OCI-LY7 (cell line): ENCODE results near the gene DMD.

Source experiments
- EZH2phosphoT487 ChIP-seq: fragments of 200-600 bp; sonication (generic); IDR thresholded peaks from 2 replicates; pipeline ENCODE4 v1.6.1; 2018; ENCODE audit warnings: low read depth, borderline replicate concordance, mild to moderate bottlenecking, mixed run types, antibody characterized with exemption, low read length, moderate library complexity, mixed read lengths
- TF ChIP-seq, protein P1 (sequence below): fragments of 200-600 bp; sonication (generic); conservative IDR thresholded peaks from 2 replicates; pipeline ENCODE4 v1.5.1; 2014; ENCODE audit warnings: mild to moderate bottlenecking, antibody characterized with exemption, low read length, moderate library complexity, mixed read lengths

DNA sequence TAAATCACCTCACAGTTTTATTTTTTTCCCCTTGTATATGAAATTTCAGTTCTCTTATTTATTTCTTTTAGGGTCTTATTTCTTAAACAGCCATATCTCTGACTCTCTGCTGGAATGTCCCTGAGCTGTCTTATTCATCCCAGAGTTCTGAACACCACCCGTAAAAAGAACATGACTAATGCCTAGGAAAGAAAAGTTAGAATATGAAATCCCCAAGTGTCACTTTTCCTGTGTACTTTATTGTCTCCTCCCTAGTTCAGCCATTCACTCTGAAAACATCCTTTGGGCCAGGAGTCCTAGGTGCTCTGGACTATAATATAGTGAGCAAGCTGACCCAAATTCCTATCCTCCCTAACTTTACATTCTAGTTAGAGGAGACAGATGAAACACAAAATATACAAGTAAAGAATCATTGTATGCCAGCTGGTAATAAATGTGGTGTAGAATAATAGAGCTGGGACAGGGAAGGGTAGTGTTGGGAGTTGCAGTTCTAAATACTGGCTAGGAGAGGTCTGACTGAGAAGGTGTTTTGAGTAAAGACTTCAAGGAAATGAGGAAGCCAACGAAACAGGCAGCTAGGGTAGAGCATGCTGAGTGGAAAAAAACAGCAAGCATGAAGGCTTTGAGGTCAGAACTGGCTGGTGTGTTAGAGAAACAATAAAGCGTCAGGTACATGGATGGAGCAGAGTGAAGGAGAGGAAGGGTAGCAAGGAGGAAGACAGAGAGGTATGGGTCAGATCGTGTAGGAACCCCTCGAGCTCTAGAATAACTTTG lies 2098.9 kb downstream of the DMD start:
- TF ChIP-seq, protein P1, sequence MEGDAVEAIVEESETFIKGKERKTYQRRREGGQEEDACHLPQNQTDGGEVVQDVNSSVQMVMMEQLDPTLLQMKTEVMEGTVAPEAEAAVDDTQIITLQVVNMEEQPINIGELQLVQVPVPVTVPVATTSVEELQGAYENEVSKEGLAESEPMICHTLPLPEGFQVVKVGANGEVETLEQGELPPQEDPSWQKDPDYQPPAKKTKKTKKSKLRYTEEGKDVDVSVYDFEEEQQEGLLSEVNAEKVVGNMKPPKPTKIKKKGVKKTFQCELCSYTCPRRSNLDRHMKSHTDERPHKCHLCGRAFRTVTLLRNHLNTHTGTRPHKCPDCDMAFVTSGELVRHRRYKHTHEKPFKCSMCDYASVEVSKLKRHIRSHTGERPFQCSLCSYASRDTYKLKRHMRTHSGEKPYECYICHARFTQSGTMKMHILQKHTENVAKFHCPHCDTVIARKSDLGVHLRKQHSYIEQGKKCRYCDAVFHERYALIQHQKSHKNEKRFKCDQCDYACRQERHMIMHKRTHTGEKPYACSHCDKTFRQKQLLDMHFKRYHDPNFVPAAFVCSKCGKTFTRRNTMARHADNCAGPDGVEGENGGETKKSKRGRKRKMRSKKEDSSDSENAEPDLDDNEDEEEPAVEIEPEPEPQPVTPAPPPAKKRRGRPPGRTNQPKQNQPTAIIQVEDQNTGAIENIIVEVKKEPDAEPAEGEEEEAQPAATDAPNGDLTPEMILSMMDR = no peak
- no peak for TF ChIP-seq EZH2phosphoT487
